CD14-positive monocyte (primary cell): ENCODE data around the gene SYNJ2. TPM values are rescaled to one million over a fixed set of nuclear protein-coding genes. Genes with fewer than 3 reads are reported as not detected.

Experiments
- DNase-seq, 3 donors: peaks; one replicate each; pipeline ENCODE4 v3.0.0-alpha.2; 2011 to 2022
- H2AFZ ChIP-seq: 2 replicates; pipeline ENCODE4 v1.6.0; 2012; ENCODE audit warnings: mild to moderate bottlenecking, low read depth, low read length, inconsistent platforms; ENCODE audit not compliant: insufficient read depth, poor library complexity, severe bottlenecking
- H3K27ac ChIP-seq, 2 donors: 1 replicate in 1 of 2; 2 replicates in 1 of 2; pipeline ENCODE4 v1.5.1; 2012 to 2013; ENCODE audit warnings: low read length in 2 of 2, control low read depth in 1 of 2, inconsistent platforms in 1 of 2, low read depth in 1 of 2, mild to moderate bottlenecking in 1 of 2
- H3K27me3 ChIP-seq, 2 donors: one replicate each; pipeline versions ENCODE4 v1.6.0 to v1.6.1; 2011 to 2013; ENCODE audit warnings: low read length in 2 of 2; ENCODE audit not compliant: control insufficient read depth in 2 of 2, insufficient read depth in 2 of 2
- H3K36me3 ChIP-seq, 2 donors: replicated peaks in 1 of 2; 1 replicate in 1 of 2; 2 replicates in 1 of 2; pipeline versions ENCODE4 v1.5.1 to v1.6.1; 2012 to 2013; ENCODE audit warnings: low read length in 2 of 2, control low read depth in 1 of 2, inconsistent platforms in 1 of 2, mild to moderate bottlenecking in 1 of 2; ENCODE audit not compliant: insufficient read depth in 2 of 2, control insufficient read depth in 1 of 2
- H3K4me1 ChIP-seq, 2 donors: 1 replicate in 1 of 2; 2 replicates in 1 of 2; pipeline versions ENCODE4 v1.5.1 to v1.6.1; 2012 to 2013; ENCODE audit warnings: low read length in 2 of 2, control low read depth in 1 of 2, inconsistent platforms in 1 of 2, mild to moderate bottlenecking in 1 of 2, moderate library complexity in 1 of 2; ENCODE audit not compliant: insufficient read depth in 2 of 2, control insufficient read depth in 1 of 2
- H3K4me2 ChIP-seq: replicated peaks from 2 replicates; pipeline ENCODE3; 2012; ENCODE audit warnings: low read length, moderate library complexity, mild to moderate bottlenecking; ENCODE audit not compliant: poor library complexity, severe bottlenecking; ENCODE audit errors: extremely low read depth
- H3K4me3 ChIP-seq, 3 experiments: fragments of 200-600 bp in 1 of 3; sonication (generic) in 1 of 3; replicated peaks in 1 of 3; 1 replicate in 2 of 3; 2 replicates in 1 of 3; pipeline ENCODE4 v1.5.1; 2011 to 2013; ENCODE audit warnings: low read length in 3 of 3, mild to moderate bottlenecking in 3 of 3, control low read depth in 2 of 3, low read depth in 2 of 3, inconsistent platforms in 1 of 3, moderate library complexity in 1 of 3
- H3K79me2 ChIP-seq: 2 replicates; pipeline ENCODE4 v1.6.0; 2012; ENCODE audit warnings: mild to moderate bottlenecking, control low read depth, inconsistent platforms, low read length, moderate library complexity; ENCODE audit not compliant: insufficient read depth
- H3K9ac ChIP-seq: 2 replicates; pipeline ENCODE4 v1.6.0; 2017; ENCODE audit warnings: low read length, mild to moderate bottlenecking; ENCODE audit not compliant: insufficient read depth, poor library complexity, severe bottlenecking
- H3K9me3 ChIP-seq, 2 donors: replicated peaks in 1 of 2; 1 replicate in 1 of 2; 2 replicates in 1 of 2; pipeline versions ENCODE4 v1.5.1 to v1.6.1; 2012 to 2013; ENCODE audit warnings: low read length in 2 of 2, control low read depth in 1 of 2; ENCODE audit not compliant: control insufficient read depth in 1 of 2, insufficient read depth in 1 of 2
- H4K20me1 ChIP-seq: 2 replicates; pipeline ENCODE4 v1.6.0; 2012; ENCODE audit warnings: mild to moderate bottlenecking, low read length, control low read depth, moderate library complexity; ENCODE audit not compliant: insufficient read depth
- H3K27ac Mint-ChIP-seq, 7 donors: one replicate each; pipeline ENCODE4 v1.8.0; 2020; ENCODE audit warnings: mild to moderate bottlenecking in 7 of 7, mixed read lengths in 7 of 7, moderate library complexity in 6 of 7, inconsistent platforms in 2 of 7
- H3K27me3 Mint-ChIP-seq, 3 donors: one replicate each; pipeline ENCODE4 v1.8.0; 2021 to 2022; ENCODE audit warnings: low read depth in 3 of 3, mild to moderate bottlenecking in 3 of 3, mixed read lengths in 3 of 3, moderate library complexity in 3 of 3, inconsistent platforms in 1 of 3
- H3K36me3 Mint-ChIP-seq, 2 donors: one replicate each; pipeline ENCODE4 v1.8.0; 2020; ENCODE audit warnings: mixed read lengths in 2 of 2, inconsistent platforms in 1 of 2, mild to moderate bottlenecking in 1 of 2
- H3K4me1 Mint-ChIP-seq: one replicate; pipeline ENCODE4 v1.8.0; 2020; ENCODE audit warnings: mild to moderate bottlenecking, mixed read lengths
- H3K4me3 Mint-ChIP-seq, 2 donors: one replicate each; pipeline ENCODE4 v1.8.0; 2020; ENCODE audit warnings: mild to moderate bottlenecking in 2 of 2, mixed read lengths in 2 of 2, moderate library complexity in 1 of 2
- H3K9me3 Mint-ChIP-seq, 7 donors: one replicate each; pipeline ENCODE4 v1.8.0; 2020 to 2022; ENCODE audit warnings: mixed read lengths in 7 of 7, mild to moderate bottlenecking in 6 of 7, moderate library complexity in 6 of 7, inconsistent platforms in 2 of 7
- CTCF ChIP-seq: fragments of 200-600 bp; IDR thresholded peaks from one replicate; pipeline ENCODE4 v1.8.0; 2022; ENCODE audit warnings: antibody characterized with exemption, mild to moderate bottlenecking
- WGBS: methylation state at CpG from one replicate; pipeline ENCODE4 v1.1.5; 2013; ENCODE audit warnings: missing lambda C conversion rate; ENCODE audit not compliant: insufficient coverage; 5-methylcytosine and 5-hydroxymethylcytosine counted together
- intact Hi-C, 2 donors: fragments of 100-400 bp; cut with micrococcal nuclease; formaldehyde crosslinking; loops; one replicate each; pipeline versions ENCODE4 v1.15.0 to v1.15.1; 2023
- polyA plus RNA-seq, 3 donors: library from polyadenylated mRNA; depleted of rRNA in 1 of 3; unstranded in 2 of 3; stranded (reverse) in 1 of 3; fragments of 300-500 nt in 2 of 3; fragments of >200 nt in 1 of 3; fragmentation: Illumina TruSeq in 2 of 3; gene quantifications; 1 replicate in 2 of 3; 2 replicates in 1 of 3; pipeline ENCODE4 v1.2.3, GENCODE V29; 2012 to 2021

SYNJ2 gene
- polyA plus RNA-seq, 3 donors = 0.82 to 2.0 (median 1.6) TPM

DNA sequence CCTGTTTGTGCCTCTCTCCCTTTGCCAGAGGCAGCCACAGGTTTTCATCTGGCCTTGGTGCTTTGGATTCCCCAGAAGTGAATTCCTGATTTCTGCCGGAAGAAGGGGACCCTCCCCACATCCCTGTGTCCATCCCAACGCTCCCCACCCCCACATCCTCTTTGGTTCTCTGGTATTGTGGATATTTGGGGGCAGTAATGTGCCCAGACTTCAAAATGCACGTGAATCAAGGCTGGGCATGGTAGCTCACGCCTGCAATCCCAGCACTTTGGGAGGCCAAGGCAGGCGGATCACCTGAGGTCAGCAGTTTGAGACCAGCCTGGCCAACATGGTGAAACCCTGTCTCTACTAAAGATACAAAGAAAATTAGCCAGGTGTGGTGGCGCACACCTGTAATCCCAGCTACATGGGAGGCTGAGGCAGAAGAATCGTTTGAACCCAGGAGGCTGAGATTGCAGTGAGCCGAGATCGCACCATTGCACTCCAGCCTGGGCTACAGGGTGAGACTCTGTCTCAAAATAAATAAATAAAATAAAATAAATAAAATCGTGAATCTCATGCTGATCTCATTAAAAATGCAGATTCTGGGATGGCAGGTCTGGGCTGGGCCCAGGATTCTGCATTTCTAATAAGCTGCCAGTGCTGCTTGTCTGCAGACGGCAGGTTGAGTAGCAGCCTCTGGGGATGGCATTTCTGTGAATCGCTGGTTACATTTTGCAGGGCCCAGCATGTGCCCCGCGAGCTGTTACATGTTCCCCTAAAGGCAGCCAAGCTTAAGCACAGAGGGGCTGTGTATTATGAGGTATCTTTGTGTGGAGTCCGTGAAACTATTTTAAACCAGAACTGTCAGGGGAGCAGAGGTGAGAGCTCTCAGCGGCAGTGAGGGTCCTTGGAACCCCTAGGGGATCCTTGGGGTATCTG is 49.0 kb downstream of the SYNJ2 start:
- H3K4me3 ChIP-seq = no peak overlapping the region
- H3K36me3 ChIP-seq = no peaks in the 10 kb centered on the region
- no peaks in the 10 kb centered on the region for H3K27me3 ChIP-seq
- H3K9ac ChIP-seq = peak overlapping the region; percentile 58
- peak overlapping the region; percentile 43 for H2AFZ ChIP-seq
- peak overlapping the region; percentile 87 to 98 (median 96) for H3K27ac Mint-ChIP-seq
- H3K27me3 Mint-ChIP-seq = peaks cover 0 to 8% (median 6%) of the 10 kb centered on the region in 3 donors
- H3K4me1 Mint-ChIP-seq = peaks cover 56% of the 10 kb centered on the region
- 94% methylated on average over 6 of the region's 16 CpGs for WGBS
- peaks cover 64 to 82% of the 10 kb centered on the region in 2 donors for H3K4me1 ChIP-seq
- H3K27ac ChIP-seq = peak overlapping the region; percentile 59 to 92
- peak overlapping the region; percentile 53 to 82 for H3K4me3 Mint-ChIP-seq
- no peak for TF ChIP-seq CTCF
- intact Hi-C loops = loop anchor here in 1 of 2 donors (5.0 kb wide), 2 partner anchors 42 to 48 kb away; partner anchors contain the start of gene SYNJ2
- H3K9me3 Mint-ChIP-seq = peaks cover 0 to 2% (median 0%) of the 10 kb centered on the region in 7 donors
- H3K9me3 ChIP-seq = no peaks in the 10 kb centered on the region
- H3K4me2 ChIP-seq = peak overlapping the region; percentile 60
- no peaks in the 10 kb centered on the region for H3K79me2 ChIP-seq
- peaks cover 0 to 2% of the 10 kb centered on the region in 2 donors for H3K36me3 Mint-ChIP-seq
- no peaks in the 10 kb centered on the region for H4K20me1 ChIP-seq
- no peak for DNase-seq
